ENCODE data around the gene FOXF1. TPM values are rescaled to one million over a fixed set of nuclear protein-coding genes. Genes with fewer than 3 reads are reported as not detected.

Gene FOXF1
- not detected in 2 replicates for total RNA-seq

DNA sequence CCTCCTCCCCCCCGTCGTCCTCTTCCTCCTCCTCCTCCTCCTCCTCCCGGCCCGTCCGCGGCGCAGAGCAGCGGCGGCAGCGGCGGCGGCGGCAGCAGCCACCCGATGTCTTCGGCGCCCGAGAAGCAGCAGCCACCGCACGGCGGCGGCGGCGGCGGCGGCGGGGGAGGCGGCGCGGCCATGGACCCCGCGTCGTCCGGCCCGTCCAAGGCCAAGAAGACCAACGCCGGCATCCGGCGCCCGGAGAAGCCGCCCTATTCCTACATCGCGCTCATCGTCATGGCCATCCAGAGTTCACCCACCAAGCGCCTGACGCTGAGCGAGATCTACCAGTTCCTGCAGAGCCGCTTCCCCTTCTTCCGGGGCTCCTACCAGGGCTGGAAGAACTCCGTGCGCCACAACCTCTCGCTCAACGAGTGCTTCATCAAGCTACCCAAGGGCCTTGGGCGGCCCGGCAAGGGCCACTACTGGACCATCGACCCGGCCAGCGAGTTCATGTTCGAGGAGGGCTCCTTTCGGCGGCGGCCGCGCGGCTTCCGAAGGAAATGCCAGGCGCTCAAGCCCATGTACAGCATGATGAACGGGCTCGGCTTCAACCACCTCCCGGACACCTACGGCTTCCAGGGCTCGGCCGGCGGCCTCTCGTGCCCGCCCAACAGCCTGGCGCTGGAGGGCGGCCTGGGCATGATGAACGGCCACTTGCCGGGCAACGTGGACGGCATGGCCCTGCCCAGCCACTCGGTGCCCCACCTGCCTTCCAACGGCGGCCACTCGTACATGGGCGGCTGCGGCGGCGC lies at the start of gene FOXF1:
Gene FOXF1 (plus strand): TSS at position 63 of the 797 bp plus-strand sequence. CDS start 43 bp downstream, at position 106.
- intact Hi-C loops (cut with micrococcal nuclease), result no loop called here

DNA sequence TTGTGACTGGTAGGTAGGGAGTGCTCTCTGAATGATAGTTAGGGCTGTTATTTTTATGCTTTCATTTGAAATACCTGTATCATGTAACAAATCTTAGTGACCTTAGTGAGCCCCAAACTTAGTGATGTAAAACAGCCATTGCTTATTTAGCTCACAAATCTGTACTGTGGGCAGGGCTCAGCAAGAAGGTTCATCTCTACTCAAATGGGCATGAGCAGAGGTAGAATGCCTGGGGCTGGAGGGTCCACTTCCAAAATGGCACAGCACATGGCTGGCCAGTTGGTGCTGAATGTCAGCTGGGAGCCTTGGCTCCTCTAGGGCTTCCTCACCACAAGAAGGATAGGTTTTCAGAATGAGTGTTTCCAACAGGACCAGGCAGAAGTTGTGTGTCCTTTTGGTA lies 49.3 kb upstream of the FOXF1 start:
- intact Hi-C loops (cut with micrococcal nuclease), result no loop called here

DNA sequence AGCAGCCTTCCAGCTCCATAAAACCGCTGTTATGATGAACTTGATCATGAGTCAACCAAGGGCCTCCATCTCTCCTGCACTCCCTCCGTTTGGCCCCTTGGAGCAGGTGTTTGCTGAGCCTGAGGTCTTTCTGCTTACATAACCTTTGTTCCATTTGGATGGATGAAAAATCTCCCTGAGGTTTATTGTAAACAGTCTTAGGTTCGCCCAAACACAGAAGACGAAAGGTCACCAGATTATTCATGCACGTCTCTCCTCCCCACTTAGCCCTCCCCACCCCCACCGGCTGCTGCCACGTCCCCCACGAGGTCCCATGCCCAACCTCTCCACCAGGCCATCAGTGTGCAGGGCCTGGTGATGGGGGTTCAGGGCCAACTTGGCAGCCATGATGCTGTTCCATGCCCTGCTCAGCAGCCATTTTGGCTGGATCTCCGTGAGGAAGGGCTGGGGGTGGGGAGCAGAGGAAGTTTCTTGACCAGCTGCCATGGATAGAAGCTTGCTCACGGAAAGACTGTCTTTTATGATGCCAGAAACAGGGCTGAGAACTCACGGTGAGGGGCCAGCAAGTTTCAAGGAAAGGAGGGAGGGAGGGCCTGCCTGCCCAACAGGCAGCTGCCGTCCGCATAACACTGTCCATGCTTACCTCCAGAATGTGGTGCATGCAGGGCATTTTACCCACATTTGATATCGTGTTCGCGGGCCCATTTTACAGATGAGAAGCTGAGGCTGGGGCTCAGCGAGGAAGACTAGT lies 47.8 kb upstream of the FOXF1 start:
- intact Hi-C loops (cut with micrococcal nuclease), result no loop called here

DNA sequence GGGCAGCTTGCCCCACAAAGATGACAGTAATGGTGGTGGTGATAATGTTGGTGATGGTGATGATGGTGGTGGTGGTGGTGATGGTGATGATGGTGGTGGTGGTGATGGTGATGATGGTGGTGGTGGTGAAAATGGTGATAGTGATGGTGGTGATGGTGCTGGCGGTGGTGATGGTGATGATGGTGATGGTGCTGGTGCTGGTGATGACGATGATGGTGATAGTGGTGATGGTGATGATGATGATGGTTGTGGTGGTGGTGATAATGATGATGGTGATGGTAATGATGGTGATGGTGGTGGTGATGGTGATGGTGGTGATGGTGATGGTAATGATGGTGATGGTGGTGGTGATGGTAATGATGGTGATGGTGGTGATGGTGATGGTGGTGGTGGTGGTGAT lies 46.3 kb upstream of the FOXF1 start:
- intact Hi-C loops (cut with micrococcal nuclease), result no loop called here

DNA sequence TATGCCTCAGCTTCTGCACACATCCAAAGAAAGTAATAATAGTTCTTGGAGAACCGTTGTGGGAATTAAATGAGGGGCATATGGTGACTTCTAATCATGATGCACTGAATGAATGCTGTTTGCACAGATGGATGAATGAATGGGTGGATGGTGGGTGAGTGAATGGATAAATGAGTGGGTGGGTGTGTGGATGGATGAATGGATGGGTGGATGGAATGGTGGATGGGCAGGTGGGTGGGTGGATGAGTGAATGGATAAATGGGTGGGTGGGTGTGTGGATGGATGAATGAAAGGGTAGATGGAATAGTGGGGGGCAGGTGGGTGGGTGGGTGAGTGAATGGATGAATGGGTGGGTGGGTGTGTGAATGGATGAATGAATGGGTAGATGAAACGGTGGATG lies 44.9 kb upstream of the FOXF1 start:
- intact Hi-C loops (cut with micrococcal nuclease), result no loop called here

DNA sequence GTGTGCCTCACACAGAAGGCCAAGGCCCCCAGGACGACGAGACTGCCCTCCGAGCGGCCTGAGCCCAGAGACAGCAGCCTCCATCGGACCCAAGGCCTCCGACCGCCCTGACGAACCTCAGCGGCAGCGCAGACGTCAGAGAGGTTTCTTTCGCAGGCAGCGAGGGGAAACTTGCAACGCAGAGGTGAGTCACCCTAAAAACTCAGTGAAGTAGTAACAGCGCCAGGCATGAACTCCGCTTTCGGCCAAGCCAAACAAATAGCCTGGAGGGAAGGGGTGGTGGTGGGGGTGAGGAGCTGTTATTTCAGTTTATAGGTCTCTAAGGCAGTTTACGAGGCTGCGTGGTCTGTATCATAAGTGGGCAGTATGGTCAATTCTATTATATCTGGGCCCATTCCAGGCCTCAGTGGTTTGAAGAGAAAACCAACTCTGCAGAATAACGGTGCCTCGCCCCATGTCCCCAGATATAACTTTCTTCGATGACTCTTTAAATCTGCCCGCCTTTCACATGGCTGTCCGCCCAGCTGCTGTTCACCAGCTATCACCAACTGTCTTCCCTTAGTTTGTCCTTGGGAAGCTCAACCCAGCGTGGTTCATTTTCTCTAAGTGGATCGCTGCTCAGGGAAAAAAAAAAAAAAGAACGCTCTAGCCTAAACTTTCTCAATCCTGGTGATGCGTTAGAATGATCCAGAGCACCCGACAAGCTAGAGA lies 43.5 kb upstream of the FOXF1 start:
- intact Hi-C loops (cut with micrococcal nuclease), result no loop called here

DNA sequence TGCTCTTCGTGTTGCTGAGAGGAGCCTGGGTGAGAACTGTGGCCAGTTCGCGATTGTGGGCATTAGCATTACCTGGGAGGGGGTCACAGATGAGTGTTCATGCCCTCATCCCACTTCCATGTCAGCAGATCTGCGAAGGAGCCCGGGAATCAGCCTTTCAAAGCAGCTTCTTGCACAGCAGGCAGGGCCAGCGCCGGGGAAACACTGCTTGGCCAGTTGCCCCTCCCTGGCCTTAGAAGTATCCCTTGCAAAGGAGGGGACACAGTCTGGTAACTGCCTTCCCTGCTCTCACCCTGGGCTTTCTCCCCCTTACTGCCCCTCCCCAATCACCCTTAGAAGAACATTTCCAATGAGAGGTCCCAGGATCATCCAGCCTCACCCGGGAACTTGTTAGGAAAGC lies 42.8 kb upstream of the FOXF1 start:
- intact Hi-C loops (cut with micrococcal nuclease), result no loop called here

DNA sequence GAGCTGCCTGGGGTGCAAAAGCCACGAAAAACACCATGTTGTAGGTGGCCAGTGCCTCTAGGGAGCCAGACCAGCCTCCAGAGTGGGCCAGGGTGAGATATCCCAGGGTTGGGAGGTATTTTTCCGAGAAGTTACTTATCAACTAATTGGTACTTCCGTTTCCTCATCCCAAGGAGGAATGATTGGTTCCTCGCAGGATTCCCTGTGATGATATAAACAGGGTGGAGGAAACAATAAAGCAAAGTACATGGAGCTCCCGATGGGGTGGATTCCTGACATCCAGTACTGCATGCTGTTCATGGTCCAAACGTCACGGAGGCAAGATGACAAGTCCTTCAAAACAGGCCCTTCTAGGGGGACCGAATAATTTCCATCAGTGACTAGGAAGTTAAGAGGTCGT lies 39.4 kb upstream of the FOXF1 start:
- intact Hi-C loops (cut with micrococcal nuclease), result no loop called here

DNA sequence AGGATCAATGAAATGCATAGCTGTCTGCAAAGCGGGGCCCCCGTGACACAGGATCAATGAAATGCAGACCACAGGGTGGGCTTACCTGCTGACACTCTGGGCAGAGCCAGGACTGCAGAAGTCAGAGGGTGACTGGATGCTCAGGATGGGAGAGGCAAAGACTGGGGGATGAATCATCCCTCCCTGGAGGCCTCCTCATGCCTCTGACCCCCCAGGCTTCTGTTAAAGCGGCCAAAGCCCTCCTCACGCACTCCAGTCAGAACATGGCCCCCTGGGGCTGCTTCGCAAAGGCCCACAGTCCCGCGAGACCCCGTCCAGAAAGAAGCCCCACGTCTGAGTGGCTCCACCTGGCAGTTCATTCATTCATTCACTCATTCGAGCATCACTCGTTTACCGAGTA lies 38.4 kb upstream of the FOXF1 start:
- intact Hi-C loops (cut with micrococcal nuclease), result no loop called here

DNA sequence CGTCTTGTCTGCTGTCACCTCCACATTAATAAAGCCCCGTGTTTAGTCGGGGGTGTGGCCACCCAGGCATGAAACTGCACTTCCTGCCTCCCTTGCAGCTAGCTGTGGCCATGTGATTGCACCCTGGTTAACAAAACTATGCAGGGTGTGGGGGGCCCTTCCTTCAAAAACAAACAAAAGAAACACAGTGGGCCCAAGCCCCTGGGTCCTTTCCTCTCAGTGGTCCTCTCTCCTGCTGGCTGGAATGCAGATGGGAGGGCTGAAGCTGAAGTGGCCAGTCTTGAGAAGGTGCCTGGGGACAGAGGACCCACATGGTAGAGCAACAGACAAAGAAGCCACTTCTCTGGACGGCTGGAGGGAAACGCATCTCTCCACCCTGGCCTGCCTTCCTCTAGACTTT lies 38.0 kb upstream of the FOXF1 start:
- intact Hi-C loops (cut with micrococcal nuclease), result no loop called here

DNA sequence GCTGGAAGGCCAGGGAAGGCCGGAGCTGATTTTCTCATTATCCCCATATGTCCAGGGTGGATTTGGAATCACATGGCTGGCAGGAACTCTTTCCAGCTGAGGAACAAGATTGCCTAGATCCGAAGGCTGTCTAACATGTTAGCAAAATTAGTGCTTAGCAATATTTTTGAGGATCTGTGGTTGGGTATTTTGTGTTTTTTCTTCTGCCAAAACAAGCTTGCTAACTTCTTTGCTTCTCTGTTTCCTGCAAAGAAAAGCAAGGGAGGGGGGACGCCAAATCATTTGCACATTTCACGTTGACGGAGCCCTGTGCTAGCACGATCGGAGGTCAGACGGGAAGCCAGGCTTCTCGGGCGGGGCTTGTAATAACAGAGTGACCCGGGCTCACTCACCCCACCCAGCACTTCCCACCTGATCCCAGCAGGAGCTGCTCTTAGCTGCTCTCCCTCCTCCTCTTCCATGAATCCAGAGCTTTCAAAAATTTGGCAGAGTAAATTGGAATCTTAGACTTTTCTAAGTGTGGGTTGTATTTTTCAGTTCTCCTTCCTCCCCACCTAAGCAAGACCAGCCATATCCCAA lies 33.3 kb upstream of the FOXF1 start:
- intact Hi-C loops (cut with micrococcal nuclease), result no loop called here

DNA sequence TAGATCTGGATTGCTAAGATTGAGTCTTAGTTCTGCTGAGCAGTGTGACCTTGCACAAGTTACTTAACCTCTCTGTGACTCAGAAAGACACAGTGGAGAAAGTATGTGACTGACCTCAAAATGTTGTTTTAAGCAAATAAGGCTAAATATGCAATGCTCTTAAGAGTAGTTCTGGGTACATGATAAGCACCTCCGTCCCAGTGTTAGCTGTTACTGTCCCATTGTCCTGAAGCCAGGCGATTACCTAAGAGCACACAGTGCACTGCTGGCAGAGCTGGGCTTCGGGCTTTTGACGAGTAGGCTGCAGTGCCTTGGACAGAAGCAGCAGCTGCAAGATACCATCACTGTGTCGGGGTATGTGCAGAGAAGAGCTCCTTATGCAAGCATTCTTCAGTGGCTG lies 32.7 kb upstream of the FOXF1 start:
- intact Hi-C loops (cut with micrococcal nuclease), result no loop called here

DNA sequence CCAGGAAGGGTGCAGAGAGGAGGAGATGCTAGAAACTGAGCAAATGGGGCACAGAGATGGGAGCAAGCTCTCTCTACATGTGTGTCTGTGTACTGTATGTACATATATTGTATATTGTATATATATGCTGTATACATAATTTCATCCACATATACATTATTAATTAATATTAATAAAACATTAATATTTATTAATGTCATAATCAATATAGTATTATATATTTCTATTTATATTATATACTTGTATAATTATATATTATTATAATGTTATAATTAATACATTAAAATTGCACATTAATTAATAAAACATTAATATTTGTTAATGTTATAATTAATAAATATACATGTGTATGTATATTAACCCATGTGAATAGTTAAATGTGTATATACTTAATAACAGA lies 31.5 kb upstream of the FOXF1 start:
- intact Hi-C loops (cut with micrococcal nuclease), result no loop called here

DNA sequence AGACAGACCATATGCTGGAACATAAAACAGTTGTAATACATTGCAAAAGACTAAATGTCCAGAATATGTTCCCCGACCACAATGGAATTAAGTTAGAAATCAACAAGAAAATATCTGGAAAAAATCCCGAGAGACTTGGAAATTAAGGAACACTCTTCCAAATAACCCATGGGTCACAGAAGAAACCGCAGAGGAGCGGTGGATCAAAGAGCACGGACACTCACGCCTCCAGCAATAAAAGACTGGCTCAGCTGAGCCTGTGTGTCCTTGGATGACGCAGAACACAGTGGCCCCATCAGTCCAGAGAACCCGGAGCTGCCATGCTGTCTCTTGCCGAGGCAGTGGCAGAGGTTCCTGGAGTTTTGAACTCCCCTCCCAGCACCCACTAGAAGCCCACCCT lies 30.9 kb upstream of the FOXF1 start:
- intact Hi-C loops (cut with micrococcal nuclease), result no loop called here

DNA sequence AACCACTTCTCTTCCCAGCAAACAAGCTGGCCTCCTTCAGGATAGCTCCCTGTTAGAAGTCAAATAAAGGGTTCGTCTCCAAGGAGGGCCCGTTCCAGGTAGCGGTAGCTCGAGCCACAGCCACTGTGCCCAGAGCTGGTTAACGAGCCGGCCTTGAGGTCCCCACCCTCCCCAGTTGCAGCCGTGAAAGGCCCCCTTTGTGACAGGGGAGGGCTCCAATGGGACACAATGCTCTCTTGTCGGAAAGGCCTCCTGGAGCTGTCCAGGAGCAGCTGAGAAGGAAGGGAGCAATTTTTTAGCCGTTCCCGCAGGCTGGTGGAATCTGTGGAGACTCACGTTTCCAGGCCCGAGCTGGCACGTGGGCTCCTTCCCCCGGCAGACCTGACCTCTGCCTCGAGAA lies 29.9 kb upstream of the FOXF1 start:
- intact Hi-C loops (cut with micrococcal nuclease), result no loop called here

DNA sequence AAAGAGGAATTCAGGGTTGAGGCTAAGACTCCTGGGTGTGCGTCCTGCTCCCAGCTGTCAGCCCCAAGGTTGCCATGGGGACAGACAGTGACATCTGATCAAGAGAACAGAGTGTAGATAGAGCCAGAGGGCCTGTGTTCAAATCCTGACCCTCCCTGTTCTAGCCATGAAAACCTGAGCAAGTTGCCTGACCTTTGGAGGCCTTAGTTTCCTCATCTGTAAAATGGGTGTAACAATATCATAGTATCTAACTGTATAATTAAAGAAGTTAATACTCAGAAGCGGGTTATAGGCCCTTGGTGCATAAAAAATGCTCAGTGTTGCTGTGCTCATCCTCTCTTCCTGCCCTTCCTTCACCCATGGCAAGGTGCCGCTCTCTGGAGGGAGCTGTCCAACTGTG lies 28.7 kb upstream of the FOXF1 start:
- intact Hi-C loops (cut with micrococcal nuclease), result no loop called here

DNA sequence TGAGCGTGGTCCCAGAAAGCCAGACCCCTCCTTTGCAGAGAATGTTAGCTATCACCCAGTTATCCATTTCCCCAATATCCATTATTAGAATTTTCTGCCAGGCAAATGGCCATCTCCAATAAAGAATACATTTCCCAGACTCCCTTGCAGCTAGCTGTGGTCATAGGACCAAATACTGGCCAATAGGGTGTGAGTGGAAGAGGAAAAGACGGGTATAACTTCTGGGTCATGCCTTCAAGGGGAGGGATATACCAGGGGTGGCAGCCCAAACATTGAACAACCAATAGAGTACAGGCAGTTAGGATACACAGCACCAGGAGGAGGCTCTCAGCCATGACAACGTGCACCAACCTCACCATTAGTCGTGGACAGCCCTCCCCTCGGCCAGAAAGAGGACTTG lies 26.1 kb upstream of the FOXF1 start:
- intact Hi-C loops (cut with micrococcal nuclease), result no loop called here

DNA sequence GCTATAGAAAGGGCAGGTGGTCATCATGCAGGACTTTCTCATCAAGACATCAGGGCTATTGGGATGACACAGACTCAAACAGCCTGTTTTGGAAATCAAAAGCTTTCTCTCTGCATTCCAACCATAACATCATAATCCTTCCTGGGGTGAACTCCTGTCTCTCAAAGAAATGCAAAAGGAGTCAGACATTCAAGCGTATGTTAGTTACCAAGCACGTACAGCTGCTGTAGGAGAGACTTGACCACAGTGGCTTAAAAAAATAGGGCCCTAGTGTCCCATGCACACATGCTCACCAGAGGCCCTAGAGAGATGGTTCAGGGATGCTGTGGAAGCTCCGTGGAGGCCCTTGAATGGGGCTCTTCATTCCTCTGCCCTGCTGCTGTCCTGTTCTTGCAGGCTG lies 24.6 kb upstream of the FOXF1 start:
- intact Hi-C loops (cut with micrococcal nuclease), result no loop called here

DNA sequence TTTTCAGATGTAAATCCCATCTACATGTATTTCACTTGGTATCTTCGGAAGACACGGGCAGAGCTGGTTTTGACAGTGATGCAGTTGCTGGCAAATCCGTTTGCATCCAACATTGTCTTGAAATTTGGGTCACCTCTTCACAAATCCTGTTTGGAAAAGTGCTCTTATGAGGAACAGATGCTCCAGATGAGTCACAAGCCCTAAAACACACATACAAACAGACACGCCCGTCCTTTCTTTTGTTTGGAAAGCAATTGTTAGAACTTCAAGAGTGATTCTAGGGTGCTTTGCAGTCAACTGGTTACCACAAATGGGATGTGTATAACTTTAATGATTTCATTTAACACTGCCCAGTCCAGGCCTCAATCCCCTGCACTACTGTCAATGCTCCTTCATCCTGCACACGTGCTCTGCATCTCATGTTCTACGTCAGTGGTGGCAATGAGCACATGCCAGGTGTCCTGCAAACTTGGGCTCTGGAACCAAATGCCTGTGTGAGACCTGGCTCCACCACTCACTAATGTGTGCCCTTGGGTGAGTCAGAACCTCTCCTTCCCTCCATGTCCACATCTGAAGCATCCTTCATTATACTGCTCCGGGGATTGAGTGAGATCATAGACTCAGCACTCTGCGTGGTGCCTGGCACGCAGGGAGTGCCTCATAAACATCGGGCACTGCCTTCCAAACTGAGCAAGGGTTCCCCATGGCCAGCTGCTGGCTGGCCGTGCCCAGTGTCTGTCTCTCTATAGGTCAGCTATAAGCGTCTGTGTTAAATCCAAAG lies 19.3 kb upstream of the FOXF1 start:
- intact Hi-C loops (cut with micrococcal nuclease), result no loop called here

DNA sequence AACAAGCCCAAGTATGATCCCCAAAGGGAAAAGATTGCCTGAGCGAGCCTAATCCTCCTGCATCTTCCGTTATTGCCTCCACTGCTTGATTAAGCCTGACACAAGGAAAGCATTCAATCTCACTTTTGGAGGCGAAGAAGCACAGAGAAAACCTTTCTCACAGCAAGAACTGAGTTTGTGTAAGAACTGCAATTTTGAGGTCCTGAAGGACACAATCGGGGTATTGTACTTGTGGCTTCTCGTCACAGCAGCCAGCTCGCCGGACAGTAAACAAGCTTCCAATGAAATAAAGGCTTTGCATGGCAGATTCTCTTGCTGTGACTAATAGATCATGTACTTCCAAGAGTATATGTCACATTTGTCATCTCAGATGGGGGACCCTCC lies 18.7 kb upstream of the FOXF1 start:
- intact Hi-C loops (cut with micrococcal nuclease), result no loop called here

DNA sequence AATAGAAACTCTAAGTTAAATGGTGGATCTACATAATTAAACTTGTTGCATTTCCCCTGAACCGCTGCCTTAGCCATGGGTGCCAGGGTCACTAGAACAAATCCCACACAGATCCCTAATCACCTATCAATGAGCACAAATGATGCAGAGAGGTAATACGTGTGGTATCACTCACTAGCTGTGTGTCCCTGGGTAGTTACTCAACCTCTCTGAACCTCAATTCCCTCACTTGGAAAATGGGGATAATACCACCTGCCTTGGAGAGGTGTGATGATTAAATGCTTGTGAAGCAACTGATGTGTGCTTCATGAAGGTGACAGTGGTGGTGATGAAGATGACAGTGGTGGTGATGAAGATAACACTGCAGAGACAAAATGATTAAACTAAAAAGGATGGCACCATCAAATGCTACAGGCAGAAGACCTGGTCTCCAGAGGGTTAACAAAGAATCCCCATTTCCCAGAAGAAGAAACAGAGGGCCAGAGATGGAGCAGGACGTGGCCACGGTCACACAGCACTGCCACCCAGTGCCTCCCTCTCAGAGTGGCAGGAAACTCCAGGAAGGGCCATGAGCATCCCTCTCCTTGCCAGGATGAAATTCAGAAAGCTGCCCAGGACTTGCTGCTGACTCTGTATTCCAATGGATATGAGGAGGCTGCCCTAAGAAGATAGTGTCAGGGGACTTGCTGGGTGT lies 17.9 kb upstream of the FOXF1 start:
- intact Hi-C loops (cut with micrococcal nuclease), result no loop called here
